Measurements from ENCODE around the gene TAF6. TPM values are rescaled to one million over a fixed set of nuclear protein-coding genes. Genes with fewer than 3 reads are reported as not detected.

TAF6 gene
- 14.9 TPM for total RNA-seq

- DNase-seq (ENCODE audit: low spot score): peak; percentile 96
Measured at GRCh38 chr7:100119072-100119969, at the start of gene TAF6, which contains the start of gene CNPY4. TAF6 (minus strand) TSS chr7:100119358; CDS start chr7:100114209, 5,149 bp downstream. CNPY4 (plus strand) TSS chr7:100119634; CDS start chr7:100119745, 111 bp downstream.

GRCh38 chr7:100167912-100168323, 48.8 kb upstream of the TAF6 start:
- DNase-seq (ENCODE audit: low spot score): no peak
- peak; percentile 11 for ATAC-seq

More at GRCh38 chr7:100119072-100119969, at the start of gene TAF6, which contains the start of gene CNPY4:
- peak; percentile 92 for ATAC-seq

- DNase-seq (ENCODE audit: low spot score) (no peak), ATAC-seq (no peak)
Measured at GRCh38 chr7:100166970-100167911, 48.1 kb upstream of the TAF6 start.

- no peak for ATAC-seq
- DNase-seq (ENCODE audit: low spot score): no peak
Measured at GRCh38 chr7:100166317-100166940, 47.3 kb upstream of the TAF6 start.

GRCh38 chr7:100163871-100164270, 44.7 kb upstream of the TAF6 start:
- DNase-seq (ENCODE audit: low spot score): no peak
- peak; percentile 19 for ATAC-seq

GRCh38 chr7:100163006-100163531, 43.9 kb upstream of the TAF6 start:
- no peak for ATAC-seq
- DNase-seq (ENCODE audit: low spot score): no peak

GRCh38 chr7:100160067-100160466, 40.9 kb upstream of the TAF6 start:
- ATAC-seq: no peak
- no peak for DNase-seq (ENCODE audit: low spot score)

- no peak for ATAC-seq
- DNase-seq (ENCODE audit: low spot score): no peak
Measured at GRCh38 chr7:100159099-100159623, 40.0 kb upstream of the TAF6 start.

- peak; percentile 92 for ATAC-seq
Measured at GRCh38 chr7:100158229-100159098, 39.3 kb upstream of the TAF6 start, which contains the start of gene TRAPPC14. TRAPPC14 (minus strand) TSS chr7:100158723; CDS start chr7:100158499, 224 bp downstream.

GRCh38 chr7:100157334-100158228, 38.4 kb upstream of the TAF6 start:
- ATAC-seq (peak; percentile 59), DNase-seq (ENCODE audit: low spot score) (no peak)

More at GRCh38 chr7:100158229-100159098, 39.3 kb upstream of the TAF6 start, which contains the start of gene TRAPPC14:
- peak; percentile 91 for DNase-seq (ENCODE audit: low spot score)

- ATAC-seq: no peak
Measured at GRCh38 chr7:100157069-100157333, 37.8 kb upstream of the TAF6 start.

GRCh38 chr7:100156331-100157068, 37.3 kb upstream of the TAF6 start:
- no peak for ATAC-seq
- DNase-seq (ENCODE audit: low spot score): no peak

More at GRCh38 chr7:100157069-100157333, 37.8 kb upstream of the TAF6 start:
- DNase-seq (ENCODE audit: low spot score): no peak

GRCh38 chr7:100155553-100156317, 36.6 kb upstream of the TAF6 start:
- DNase-seq (ENCODE audit: low spot score) (no peak), ATAC-seq (no peak)

- DNase-seq (ENCODE audit: low spot score) (no peak), ATAC-seq (no peak)
Measured at GRCh38 chr7:100154651-100155491, 35.7 kb upstream of the TAF6 start.

GRCh38 chr7:100153708-100154535, 34.8 kb upstream of the TAF6 start:
- DNase-seq (ENCODE audit: low spot score): no peak
- no peak for ATAC-seq

All from left lobe of liver (tissue), 2 donors.